IPS DF 19.7 (cell line): ENCODE data around the gene FARS2.
"Not testable (repeated sequence)": the region's sequence is repeated elsewhere in the genome, so short reads cannot be mapped to it uniquely, and the experiment has no call there.

ENCODE experiments used
- DNase-seq: peaks from one replicate; pipeline ENCODE4 v3.0.0-alpha.2; 2013; ENCODE audit warnings: low read depth, low spot score

The FARS2 gene

GRCh38 chr6:5630636-5631035 is 369.3 kb downstream of the FARS2 start:
- no peak for DNase-seq

GRCh38 chr6:5632348-5632935 is 371.1 kb downstream of the FARS2 start:
- DNase-seq, result no peak

- DNase-seq, result no peak
Observed at GRCh38 chr6:5634525-5634924, 373.2 kb downstream of the FARS2 start.

- DNase-seq, result no peak
Observed at GRCh38 chr6:5636210-5637030, 375.1 kb downstream of the FARS2 start.

- no peak for DNase-seq
Observed at GRCh38 chr6:5637714-5638113, 376.4 kb downstream of the FARS2 start.

- no peak for DNase-seq
Observed at GRCh38 chr6:5638666-5639065, 377.4 kb downstream of the FARS2 start.

- DNase-seq, result no peak
Observed at GRCh38 chr6:5639193-5639592, 377.9 kb downstream of the FARS2 start.

- no peak for DNase-seq
Observed at GRCh38 chr6:5640614-5641013, 379.3 kb downstream of the FARS2 start.

GRCh38 chr6:5644523-5645185 is 383.3 kb downstream of the FARS2 start:
- no peak for DNase-seq

GRCh38 chr6:5645328-5646290 is 384.3 kb downstream of the FARS2 start:
- no peak for DNase-seq

- no peak for DNase-seq
Observed at GRCh38 chr6:5652406-5653137, 391.3 kb downstream of the FARS2 start.

- no peak for DNase-seq
Observed at GRCh38 chr6:5653801-5654200, 392.5 kb downstream of the FARS2 start.

GRCh38 chr6:5656226-5656625 is 394.9 kb downstream of the FARS2 start:
- DNase-seq, result no peak

GRCh38 chr6:5656695-5657094 is 395.4 kb downstream of the FARS2 start:
- DNase-seq, result not testable (repeated sequence)

GRCh38 chr6:5657684-5658430 is 396.5 kb downstream of the FARS2 start:
- no peak for DNase-seq

- DNase-seq, result no peak
Observed at GRCh38 chr6:5659467-5659866, 398.2 kb downstream of the FARS2 start.

GRCh38 chr6:5660772-5661171 is 399.5 kb downstream of the FARS2 start:
- DNase-seq, result no peak

GRCh38 chr6:5662797-5663196 is 401.5 kb downstream of the FARS2 start:
- no peak for DNase-seq

- DNase-seq, result no peak
Observed at GRCh38 chr6:5663259-5663658, 401.9 kb downstream of the FARS2 start.

GRCh38 chr6:5663739-5664138 is 402.4 kb downstream of the FARS2 start:
- no peak for DNase-seq
